ENCODE data around the gene FBXO17. TPM values are rescaled to one million over a fixed set of nuclear protein-coding genes. Genes with fewer than 3 reads are reported as not detected.
A peak's percentile ranks its signal among the peaks of the same experiment; 100 is the strongest.

FBXO17 gene
- total and polyA plus RNA-seq, 2 experiments from 2014 or later: 30.3 to 36.4 TPM

- H2AFZ ChIP-seq: peak within 1 kb of the TSS; percentile 83
- H3K79me2 ChIP-seq (ENCODE audit: insufficient read depth): peaks cover 55% of the 10 kb centered on the region
- H3K9ac ChIP-seq: peak within 1 kb of the TSS; percentile 93
- no peaks in the 10 kb centered on the region for H3K27me3 ChIP-seq (replicated peaks; ENCODE audit: insufficient read depth)
- TF ChIP-seq EZH2phosphoT487 (IDR thresholded peaks at IDR 0.05; ENCODE audit: insufficient read depth, low read depth) (no peak), EZH2 (IDR thresholded peaks at IDR 0.05; ENCODE audit: insufficient read depth, poor library complexity, severe bottlenecking) (no peak)
- H3K4me1 ChIP-seq (ENCODE audit: insufficient read depth): peaks cover 12% of the 10 kb centered on the region; the same call in 1 of the 2 replicates
- H3K9me2 ChIP-seq (ENCODE audit: insufficient read depth): no peaks in the 10 kb centered on the region
- no peaks in the 10 kb centered on the region for H3K36me3 ChIP-seq (ENCODE audit: low read depth)
- peak within 1 kb of the TSS; percentile 94 for H3K4me2 ChIP-seq (ENCODE audit: unreplicated experiment)
- H4K20me1 ChIP-seq (ENCODE audit: insufficient read depth): no peaks in the 10 kb centered on the region
- H3F3A ChIP-seq (ENCODE audit: insufficient read depth): no peaks in the 10 kb centered on the region
- WGBS, 2 experiments (ENCODE audit: low coverage in 1 of 2, low lambda C conversion rate in 2 of 2, missing lambda C conversion rate in 2 of 2): 1% methylated on average over 38 to 40 of the region's 40 CpGs
- in situ Hi-C loops (cut with MboI): no loop called here
- H3K27ac ChIP-seq: peak within 1 kb of the TSS; percentile 77
- H3K4me3 ChIP-seq: peak within 1 kb of the TSS; percentile 82
- DNase-seq: peak; percentile 100
- H3K9me3 ChIP-seq (ENCODE audit: low read depth): no peaks in the 10 kb centered on the region
Observed at GRCh38 chr19:38930776-38931520, 44.6 kb downstream of the FBXO17 start, which contains the start of gene MRPS12. MRPS12 (plus strand) TSS chr19:38930944; CDS start chr19:38931295, 351 bp downstream.

- Histone ChIP-seq H3K79me2 (ENCODE audit: insufficient read depth) (peaks cover 55% of the 10 kb centered on the region), H3K9me3 (ENCODE audit: low read depth) (no peaks in the 10 kb centered on the region), H2AFZ (peak within 1 kb of the TSS; percentile 83), H3K27me3 (replicated peaks; ENCODE audit: insufficient read depth) (no peaks in the 10 kb centered on the region), H3K9me2 (ENCODE audit: insufficient read depth) (no peaks in the 10 kb centered on the region), H3F3A (ENCODE audit: insufficient read depth) (no peaks in the 10 kb centered on the region), H3K27ac (peak within 1 kb of the TSS; percentile 77), H3K4me1 (ENCODE audit: insufficient read depth) (peaks cover 12% of the 10 kb centered on the region; the same call in 1 of the 2 replicates), H4K20me1 (ENCODE audit: insufficient read depth) (no peaks in the 10 kb centered on the region), H3K36me3 (ENCODE audit: low read depth) (no peaks in the 10 kb centered on the region), H3K9ac (peak within 1 kb of the TSS; percentile 93), H3K4me2 (ENCODE audit: unreplicated experiment) (peak within 1 kb of the TSS; percentile 94), H3K4me3 (peak within 1 kb of the TSS; percentile 82)
- WGBS, 2 experiments (ENCODE audit: low coverage in 1 of 2, low lambda C conversion rate in 2 of 2, missing lambda C conversion rate in 2 of 2): 2% methylated on average over 45 to 49 of the region's 49 CpGs
- peak; percentile 96 for DNase-seq
- in situ Hi-C loops (cut with MboI): no loop called here
- no peak for TF ChIP-seq EZH2phosphoT487 (IDR thresholded peaks at IDR 0.05; ENCODE audit: insufficient read depth, low read depth)
- no peak for TF ChIP-seq EZH2 (IDR thresholded peaks at IDR 0.05; ENCODE audit: insufficient read depth, poor library complexity, severe bottlenecking)
Observed at GRCh38 chr19:38929929-38930775, 45.4 kb downstream of the FBXO17 start, which contains the start of gene SARS2. SARS2 (minus strand) TSS chr19:38930763; CDS start chr19:38930736, 27 bp downstream.

- Histone ChIP-seq H4K20me1 (ENCODE audit: insufficient read depth) (no peaks in the 10 kb centered on the region), H3K4me2 (ENCODE audit: unreplicated experiment) (no peak overlapping the region)
Observed at GRCh38 chr19:38928391-38929001, 47.0 kb downstream of the FBXO17 start.

GRCh38 chr19:38924388-38924787, 51.2 kb downstream of the FBXO17 start:
- no peaks in the 10 kb centered on the region for H4K20me1 ChIP-seq (ENCODE audit: insufficient read depth)
- H3K36me3 ChIP-seq (ENCODE audit: low read depth): no peaks in the 10 kb centered on the region; the same call in 1 of the 2 replicates
- TF ChIP-seq EZH2 (IDR thresholded peaks at IDR 0.05; ENCODE audit: insufficient read depth, poor library complexity, severe bottlenecking) (no peak), EZH2phosphoT487 (IDR thresholded peaks at IDR 0.05; ENCODE audit: insufficient read depth, low read depth) (no peak)
- no peaks in the 10 kb centered on the region for H3K9me3 ChIP-seq (ENCODE audit: low read depth)
- no peak for DNase-seq
- no peaks in the 10 kb centered on the region for H3F3A ChIP-seq (ENCODE audit: insufficient read depth)
- 0 out of 2 replicates have a peak, but pooled peaks cover 1% of the 10 kb centered on the region for H3K4me1 ChIP-seq (ENCODE audit: insufficient read depth)
- no peak overlapping the region for H3K27ac ChIP-seq
- in situ Hi-C loops (cut with MboI): no loop called here
- no peak overlapping the region for H3K9ac ChIP-seq
- peaks cover 19% of the 10 kb centered on the region for H3K79me2 ChIP-seq (ENCODE audit: insufficient read depth)
- no peak overlapping the region for H3K4me3 ChIP-seq
- no peak overlapping the region for H3K4me2 ChIP-seq (ENCODE audit: unreplicated experiment)
- H3K9me2 ChIP-seq (ENCODE audit: insufficient read depth): no peaks in the 10 kb centered on the region
- no peaks in the 10 kb centered on the region for H3K27me3 ChIP-seq (replicated peaks; ENCODE audit: insufficient read depth)
- H2AFZ ChIP-seq: no peak overlapping the region
- WGBS, 2 experiments (ENCODE audit: low coverage in 1 of 2, low lambda C conversion rate in 2 of 2, missing lambda C conversion rate in 2 of 2): 95 to 99% methylated on average over 7 of the region's 7 CpGs

More at GRCh38 chr19:38928391-38929001, 47.0 kb downstream of the FBXO17 start:
- TF ChIP-seq EZH2 (IDR thresholded peaks at IDR 0.05; ENCODE audit: insufficient read depth, poor library complexity, severe bottlenecking): no peak
- TF ChIP-seq EZH2phosphoT487 (IDR thresholded peaks at IDR 0.05; ENCODE audit: insufficient read depth, low read depth): no peak
- peaks cover 52% of the 10 kb centered on the region for H3K79me2 ChIP-seq (ENCODE audit: insufficient read depth)
- in situ Hi-C loops (cut with MboI): no loop called here
- no peak overlapping the region for H3K9ac ChIP-seq
- no peaks in the 10 kb centered on the region for H3F3A ChIP-seq (ENCODE audit: insufficient read depth)
- DNase-seq: no peak
- H3K9me2 ChIP-seq (ENCODE audit: insufficient read depth): no peaks in the 10 kb centered on the region
- H3K4me3 ChIP-seq: no peak overlapping the region
- no peaks in the 10 kb centered on the region for H3K9me3 ChIP-seq (ENCODE audit: low read depth)
- H3K27ac ChIP-seq: no peak overlapping the region
- H2AFZ ChIP-seq: no peak overlapping the region
- no peaks in the 10 kb centered on the region; the same call in 1 of the 2 replicates for H3K36me3 ChIP-seq (ENCODE audit: low read depth)
- H3K4me1 ChIP-seq (ENCODE audit: insufficient read depth): peaks cover 12% of the 10 kb centered on the region; the same call in 1 of the 2 replicates
- WGBS, 2 experiments (ENCODE audit: low coverage in 1 of 2, low lambda C conversion rate in 2 of 2, missing lambda C conversion rate in 2 of 2): 65 to 78% methylated on average over 3 to 4 of the region's 4 CpGs
- H3K27me3 ChIP-seq (replicated peaks; ENCODE audit: insufficient read depth): no peaks in the 10 kb centered on the region

All from GM23248 (cell line).